Effector memory CD4-positive, alpha-beta T cell (primary cell): ENCODE results near the gene AMBRA1.

Experiments
- DNase-seq, 3 donors: peaks; one replicate each; pipeline ENCODE4 v3.0.0-alpha.2; 2020
- H3K27ac ChIP-seq: 2 replicates; pipeline ENCODE4 v1.7.0; 2013; ENCODE audit warnings: mild to moderate bottlenecking, low read length, moderate library complexity; ENCODE audit not compliant: insufficient read depth, poor library complexity, severe bottlenecking
- H3K27me3 ChIP-seq: replicated peaks from 2 replicates; pipeline ENCODE4 v1.7.0; 2013; ENCODE audit warnings: mild to moderate bottlenecking, low read length; ENCODE audit not compliant: insufficient read depth, control insufficient read depth, poor library complexity, severe bottlenecking
- H3K36me3 ChIP-seq: 2 replicates; pipeline ENCODE4 v1.7.0; 2013; ENCODE audit warnings: mild to moderate bottlenecking, low read length, moderate library complexity; ENCODE audit not compliant: control insufficient read depth, insufficient read depth
- H3K4me1 ChIP-seq: 2 replicates; pipeline ENCODE4 v1.7.0; 2013; ENCODE audit warnings: low read length, mild to moderate bottlenecking; ENCODE audit not compliant: control insufficient read depth, insufficient read depth, poor library complexity, severe bottlenecking
- H3K4me3 ChIP-seq: 2 replicates; pipeline ENCODE4 v1.7.0; 2013; ENCODE audit warnings: low read length, low read depth, mild to moderate bottlenecking; ENCODE audit not compliant: insufficient read depth, poor library complexity, severe bottlenecking
- H3K9me3 ChIP-seq: 2 replicates; pipeline ENCODE4 v1.7.0; 2013; ENCODE audit warnings: mild to moderate bottlenecking, low read length, moderate library complexity; ENCODE audit not compliant: control insufficient read depth

The AMBRA1 gene

GRCh38 chr11:46357483-46357936, 236.3 kb downstream of the AMBRA1 start:
- Histone ChIP-seq H3K4me1 (peaks cover 44% of the 10 kb centered on the region), H3K27ac (no peak overlapping the region), H3K27me3 (no peaks in the 10 kb centered on the region), H3K36me3 (peaks cover 12% of the 10 kb centered on the region), H3K9me3 (no peaks in the 10 kb centered on the region), H3K4me3 (no peak overlapping the region)
- DNase-seq: no peak

- Histone ChIP-seq H3K4me3 (no peak overlapping the region), H3K27me3 (no peaks in the 10 kb centered on the region), H3K4me1 (peaks cover 42% of the 10 kb centered on the region), H3K9me3 (no peaks in the 10 kb centered on the region), H3K27ac (no peak overlapping the region), H3K36me3 (peaks cover 12% of the 10 kb centered on the region)
- no peak for DNase-seq
These were observed 236.8 kb downstream of the AMBRA1 start for GRCh38 chr11:46356924-46357482.

GRCh38 chr11:46353698-46354097, 240.1 kb downstream of the AMBRA1 start:
- no peak for DNase-seq
- peaks cover 59% of the 10 kb centered on the region for H3K4me1 ChIP-seq
- H3K27me3 ChIP-seq: no peaks in the 10 kb centered on the region
- no peaks in the 10 kb centered on the region for H3K9me3 ChIP-seq
- peaks cover 12% of the 10 kb centered on the region for H3K36me3 ChIP-seq
- peak overlapping the region; percentile 63 for H3K27ac ChIP-seq
- no peak overlapping the region for H3K4me3 ChIP-seq

- H3K36me3 ChIP-seq: peaks cover 12% of the 10 kb centered on the region
- peak; percentile 73 to 76 (median 75) for DNase-seq
- peaks cover 64% of the 10 kb centered on the region for H3K4me1 ChIP-seq
- H3K27me3 ChIP-seq: no peaks in the 10 kb centered on the region
- H3K4me3 ChIP-seq: peak overlapping the region; percentile 43
- H3K27ac ChIP-seq: peak overlapping the region; percentile 63
- H3K9me3 ChIP-seq: no peaks in the 10 kb centered on the region
These were observed 241.6 kb downstream of the AMBRA1 start for GRCh38 chr11:46352063-46352841.

GRCh38 chr11:46351606-46352005, 242.2 kb downstream of the AMBRA1 start:
- Histone ChIP-seq H3K36me3 (peaks cover 10% of the 10 kb centered on the region), H3K9me3 (no peaks in the 10 kb centered on the region), H3K4me1 (peaks cover 68% of the 10 kb centered on the region), H3K27me3 (no peaks in the 10 kb centered on the region), H3K4me3 (peak overlapping the region; percentile 43), H3K27ac (peak overlapping the region; percentile 63)
- no peak for DNase-seq

GRCh38 chr11:46351148-46351547, 242.7 kb downstream of the AMBRA1 start:
- H3K4me1 ChIP-seq: peaks cover 72% of the 10 kb centered on the region
- no peak for DNase-seq
- peaks cover 10% of the 10 kb centered on the region for H3K36me3 ChIP-seq
- H3K4me3 ChIP-seq: peak overlapping the region; percentile 43
- H3K9me3 ChIP-seq: no peaks in the 10 kb centered on the region
- H3K27ac ChIP-seq: peak overlapping the region; percentile 63
- no peaks in the 10 kb centered on the region for H3K27me3 ChIP-seq

GRCh38 chr11:46350695-46351094, 243.1 kb downstream of the AMBRA1 start:
- H3K9me3 ChIP-seq: no peaks in the 10 kb centered on the region
- H3K27me3 ChIP-seq: no peaks in the 10 kb centered on the region
- peaks cover 10% of the 10 kb centered on the region for H3K36me3 ChIP-seq
- H3K4me1 ChIP-seq: peaks cover 77% of the 10 kb centered on the region
- peak overlapping the region; percentile 63 for H3K27ac ChIP-seq
- no peak overlapping the region for H3K4me3 ChIP-seq
- DNase-seq: no peak

GRCh38 chr11:46348566-46349401, 245.0 kb downstream of the AMBRA1 start:
- Histone ChIP-seq H3K4me1 (peaks cover 79% of the 10 kb centered on the region), H3K27me3 (no peaks in the 10 kb centered on the region), H3K4me3 (peak overlapping the region; percentile 67), H3K36me3 (peaks cover 5% of the 10 kb centered on the region), H3K9me3 (no peaks in the 10 kb centered on the region), H3K27ac (peak overlapping the region; percentile 70)
- DNase-seq: peak in 2 of 3 donors; percentile 32 to 38

- Histone ChIP-seq H3K9me3 (no peaks in the 10 kb centered on the region), H3K4me3 (peak overlapping the region; percentile 67), H3K4me1 (peaks cover 70% of the 10 kb centered on the region), H3K27ac (peak overlapping the region; percentile 70), H3K27me3 (no peaks in the 10 kb centered on the region), H3K36me3 (no peaks in the 10 kb centered on the region)
- DNase-seq: no peak
These were observed 246.0 kb downstream of the AMBRA1 start for GRCh38 chr11:46347637-46348311.
